Fibroblast of skin of left quadriceps (primary cell): Measurements from ENCODE around the gene MATN3.

Experiments used
- DNase-seq, 2 experiments: peaks; one replicate each; pipeline ENCODE4 v3.0.0-alpha.2; 2013; ENCODE audit warnings: low read depth in 2 of 2

MATN3 gene

GRCh38 chr2:20005067-20005627 lies 7.3 kb downstream of the MATN3 start:
- DNase-seq: no peak

GRCh38 chr2:20001361-20001863 lies 11.1 kb downstream of the MATN3 start:
- no peak for DNase-seq

GRCh38 chr2:19993731-19994130 lies 18.7 kb downstream of the MATN3 start:
- no peak for DNase-seq

- DNase-seq: no peak
Observed at GRCh38 chr2:19991895-19992294, 20.6 kb downstream of the MATN3 start.

- DNase-seq: no peak
Observed at GRCh38 chr2:19990416-19990728, 22.1 kb downstream of the MATN3 start.

GRCh38 chr2:19989667-19990415 lies 22.6 kb downstream of the MATN3 start, which contains the start of gene WDR35:
TSS of gene WDR35 (minus strand) at chr2:19990105. CDS start at chr2:19990015, 90 bp downstream.
- DNase-seq: peak; percentile 63 to 66

GRCh38 chr2:19989342-19989666 lies 23.2 kb downstream of the MATN3 start:
- DNase-seq: no peak

GRCh38 chr2:19988600-19988999 lies 23.9 kb downstream of the MATN3 start:
- no peak for DNase-seq

GRCh38 chr2:19987936-19988335 lies 24.5 kb downstream of the MATN3 start:
- DNase-seq: no peak

GRCh38 chr2:19982268-19982667 lies 30.2 kb downstream of the MATN3 start:
- no peak for DNase-seq

GRCh38 chr2:19979932-19980331 lies 32.5 kb downstream of the MATN3 start:
- DNase-seq: no peak

GRCh38 chr2:19973466-19973865 lies 39.0 kb downstream of the MATN3 start:
- DNase-seq: no peak

- no peak for DNase-seq
Observed at GRCh38 chr2:19971691-19972090, 40.8 kb downstream of the MATN3 start.

GRCh38 chr2:19963386-19963785 lies 49.1 kb downstream of the MATN3 start:
- no peak for DNase-seq

GRCh38 chr2:19955544-19956422 lies 56.7 kb downstream of the MATN3 start:
- peak; percentile 35 to 37 for DNase-seq

GRCh38 chr2:19949071-19949470 lies 63.4 kb downstream of the MATN3 start:
- DNase-seq: peak; percentile 30 to 31

GRCh38 chr2:19947184-19947940 lies 65.1 kb downstream of the MATN3 start:
- DNase-seq: no peak

- no peak for DNase-seq
Observed at GRCh38 chr2:19944205-19944845, 68.1 kb downstream of the MATN3 start.

- no peak for DNase-seq
Observed at GRCh38 chr2:19943189-19943588, 69.3 kb downstream of the MATN3 start.

- DNase-seq: no peak
Observed at GRCh38 chr2:19942199-19942598, 70.3 kb downstream of the MATN3 start.
